K562 (cell line): ENCODE data around the gene BCKDK. TPM values are rescaled to one million over a fixed set of nuclear protein-coding genes. Genes with fewer than 3 reads are reported as not detected.
A peak's percentile ranks its signal among the peaks of the same experiment; 100 is the strongest.

Source experiments
- FOXK1 ChIP-seq: sonication (generic); formaldehyde crosslinking; IDR thresholded peaks from 2 replicates; pipeline ENCODE4 v1.8.0; 2022; ENCODE audit warnings: missing genetic modification reagents, mild to moderate bottlenecking, borderline replicate concordance
- HNRNPH1 ChIP-seq: fragments of 200-400 bp; formaldehyde crosslinking; optimal IDR thresholded peaks from 2 replicates; pipeline ENCODE3; 2017; ENCODE audit warnings: low read depth, mild to moderate bottlenecking, low read length, moderate library complexity
- KLF16 ChIP-seq: IDR thresholded peaks from 2 replicates; pipeline ENCODE4 v1.6.1; 2016; ENCODE audit warnings: antibody characterized with exemption
- MAZ ChIP-seq, 2 experiments: fragments of 450-650 bp in 1 of 2; sonication (generic) in 1 of 2; formaldehyde crosslinking; IDR thresholded peaks in 1 of 2; conservative IDR thresholded peaks in 1 of 2; 2 replicates each; pipeline versions ENCODE4 v1.4.0 to v1.5.0; 2020; ENCODE audit warnings: mild to moderate bottlenecking in 1 of 2, missing genetic modification reagents in 1 of 2
- MTA3 ChIP-seq: fragments of 450-650 bp; formaldehyde crosslinking; IDR thresholded peaks from 2 replicates; pipeline ENCODE4 v1.6.1; 2017; ENCODE audit warnings: mild to moderate bottlenecking, borderline replicate concordance
- OTX1 ChIP-seq: fragments of 450-650 bp; formaldehyde crosslinking; IDR thresholded peaks from 2 replicates; pipeline ENCODE4 v1.4.0; 2022; ENCODE audit warnings: mild to moderate bottlenecking
- POLR2G ChIP-seq: fragments of 200-400 bp; formaldehyde crosslinking; IDR thresholded peaks from 2 replicates; pipeline ENCODE4 v1.6.1; 2017; ENCODE audit warnings: low read depth, mild to moderate bottlenecking, antibody characterized with exemption, low read length, moderate library complexity
- PTTG1 ChIP-seq: fragments of 450-650 bp; IDR thresholded peaks from 2 replicates; pipeline ENCODE4 v1.6.1; 2016; ENCODE audit warnings: low read depth, mild to moderate bottlenecking, missing genetic modification characterization, missing compliant biosample characterization
- RAD21 ChIP-seq, 2 experiments: fragments of 250-450 bp in 1 of 2; fragments of 450-650 bp in 1 of 2; sonication (Bioruptor Pico) in 1 of 2; formaldehyde crosslinking in 1 of 2; IDR thresholded peaks in 1 of 2; conservative IDR thresholded peaks in 1 of 2; 2 replicates each; pipeline versions ENCODE4 v1.4.0 to v1.8.0; 2020 to 2022; ENCODE audit warnings: mild to moderate bottlenecking in 2 of 2, moderate library complexity in 1 of 2
- U2AF1 ChIP-seq: fragments of 200-400 bp; formaldehyde crosslinking; optimal IDR thresholded peaks from 2 replicates; pipeline ENCODE3; 2017; ENCODE audit warnings: mild to moderate bottlenecking, low read depth, low read length, moderate library complexity
- ZNF184 ChIP-seq: sonication (generic); formaldehyde crosslinking; IDR thresholded peaks from 2 replicates; pipeline ENCODE4 v1.5.0; 2020; ENCODE audit warnings: missing genetic modification reagents
- ZNF384 ChIP-seq: IDR thresholded peaks from 2 replicates; pipeline ENCODE4 v1.6.1; 2012; ENCODE audit warnings: low read depth, low read length, improper control_type of control experiment
- polyA plus RNA-seq, 8 experiments: library from polyadenylated mRNA; depleted of rRNA in 4 of 8; stranded (reverse) in 5 of 8; unstranded in 3 of 8; fragments of >200 nt; fragmentation: Nextera tagmentation in 2 of 8; fragmentation: Illumina TruSeq in 1 of 8; extraction: Ambion mirVana in 2 of 8; extraction: Trizol in 1 of 8; gene quantifications; 2 replicates each; pipeline versions ENCODE4 v1.2.1 to v1.2.3, GENCODE V29; 2011 to 2014; ENCODE audit warnings: inconsistent platforms in 1 of 8, missing spikeins in 1 of 8
- total RNA-seq, 7 experiments: library from RNA; depleted of rRNA in 6 of 7; stranded (reverse); fragments of >200 nt in 6 of 7; fragmentation: Illumina TruSeq in 2 of 7; extraction: Trizol in 2 of 7; gene quantifications; 2 replicates each; pipeline versions ENCODE4 v1.2.1 to v1.2.3, GENCODE V29; 2011 to 2021; ENCODE audit warnings: low replicate concordance in 1 of 7
- TF ChIP-seq, protein P1 (sequence below): fragments of 450-650 bp; IDR thresholded peaks from 2 replicates; pipeline ENCODE4 v1.6.1; 2016; ENCODE audit warnings: mild to moderate bottlenecking, moderate library complexity

BCKDK gene
- total and polyA plus RNA-seq, 9 of the 15 experiments (the other 6 are each of a cell fraction or from before 2014, with no cell fraction given): 0.58 to 34.8 (median 13.1) TPM

DNA sequence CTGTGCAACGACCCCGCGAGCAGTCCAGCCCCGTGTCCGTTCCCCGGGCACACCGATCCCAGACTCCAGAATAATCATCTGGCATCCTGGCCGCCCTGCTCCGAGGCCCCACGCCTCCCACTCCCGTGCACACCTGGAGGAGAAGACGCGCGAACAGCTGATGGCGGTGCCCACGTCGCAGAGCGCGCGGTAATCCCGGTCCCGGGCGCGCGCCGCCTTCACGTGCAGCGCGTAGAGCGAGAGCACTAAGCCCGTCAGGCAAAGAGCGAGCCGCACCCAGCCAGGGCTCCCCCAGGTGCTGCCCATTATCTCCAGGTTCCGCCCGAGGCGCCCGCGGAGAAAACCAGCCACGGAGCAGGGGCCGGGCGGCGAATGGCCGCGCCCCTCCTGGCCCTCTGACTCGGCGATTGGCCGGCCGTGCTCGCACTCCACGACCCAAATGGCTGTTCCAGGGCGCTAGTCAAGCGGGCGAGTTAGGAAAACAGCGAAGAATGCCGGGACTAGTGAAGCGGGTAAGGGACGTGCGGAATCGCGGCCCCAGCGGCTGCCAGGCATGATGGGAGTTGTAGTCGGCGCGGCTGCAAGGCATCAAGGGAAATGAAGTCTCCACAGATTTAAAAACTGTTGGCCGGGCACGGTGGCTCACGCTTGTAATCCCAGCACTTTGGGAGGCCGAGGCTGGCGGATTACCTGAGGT lies 13.6 kb upstream of the BCKDK start, which contains the start of gene VKORC1 (continued):
- no peak for TF ChIP-seq OTX1
- TF ChIP-seq KLF16: no peak
- TF ChIP-seq MTA3: peak; percentile 88
- TF ChIP-seq, protein P1, sequence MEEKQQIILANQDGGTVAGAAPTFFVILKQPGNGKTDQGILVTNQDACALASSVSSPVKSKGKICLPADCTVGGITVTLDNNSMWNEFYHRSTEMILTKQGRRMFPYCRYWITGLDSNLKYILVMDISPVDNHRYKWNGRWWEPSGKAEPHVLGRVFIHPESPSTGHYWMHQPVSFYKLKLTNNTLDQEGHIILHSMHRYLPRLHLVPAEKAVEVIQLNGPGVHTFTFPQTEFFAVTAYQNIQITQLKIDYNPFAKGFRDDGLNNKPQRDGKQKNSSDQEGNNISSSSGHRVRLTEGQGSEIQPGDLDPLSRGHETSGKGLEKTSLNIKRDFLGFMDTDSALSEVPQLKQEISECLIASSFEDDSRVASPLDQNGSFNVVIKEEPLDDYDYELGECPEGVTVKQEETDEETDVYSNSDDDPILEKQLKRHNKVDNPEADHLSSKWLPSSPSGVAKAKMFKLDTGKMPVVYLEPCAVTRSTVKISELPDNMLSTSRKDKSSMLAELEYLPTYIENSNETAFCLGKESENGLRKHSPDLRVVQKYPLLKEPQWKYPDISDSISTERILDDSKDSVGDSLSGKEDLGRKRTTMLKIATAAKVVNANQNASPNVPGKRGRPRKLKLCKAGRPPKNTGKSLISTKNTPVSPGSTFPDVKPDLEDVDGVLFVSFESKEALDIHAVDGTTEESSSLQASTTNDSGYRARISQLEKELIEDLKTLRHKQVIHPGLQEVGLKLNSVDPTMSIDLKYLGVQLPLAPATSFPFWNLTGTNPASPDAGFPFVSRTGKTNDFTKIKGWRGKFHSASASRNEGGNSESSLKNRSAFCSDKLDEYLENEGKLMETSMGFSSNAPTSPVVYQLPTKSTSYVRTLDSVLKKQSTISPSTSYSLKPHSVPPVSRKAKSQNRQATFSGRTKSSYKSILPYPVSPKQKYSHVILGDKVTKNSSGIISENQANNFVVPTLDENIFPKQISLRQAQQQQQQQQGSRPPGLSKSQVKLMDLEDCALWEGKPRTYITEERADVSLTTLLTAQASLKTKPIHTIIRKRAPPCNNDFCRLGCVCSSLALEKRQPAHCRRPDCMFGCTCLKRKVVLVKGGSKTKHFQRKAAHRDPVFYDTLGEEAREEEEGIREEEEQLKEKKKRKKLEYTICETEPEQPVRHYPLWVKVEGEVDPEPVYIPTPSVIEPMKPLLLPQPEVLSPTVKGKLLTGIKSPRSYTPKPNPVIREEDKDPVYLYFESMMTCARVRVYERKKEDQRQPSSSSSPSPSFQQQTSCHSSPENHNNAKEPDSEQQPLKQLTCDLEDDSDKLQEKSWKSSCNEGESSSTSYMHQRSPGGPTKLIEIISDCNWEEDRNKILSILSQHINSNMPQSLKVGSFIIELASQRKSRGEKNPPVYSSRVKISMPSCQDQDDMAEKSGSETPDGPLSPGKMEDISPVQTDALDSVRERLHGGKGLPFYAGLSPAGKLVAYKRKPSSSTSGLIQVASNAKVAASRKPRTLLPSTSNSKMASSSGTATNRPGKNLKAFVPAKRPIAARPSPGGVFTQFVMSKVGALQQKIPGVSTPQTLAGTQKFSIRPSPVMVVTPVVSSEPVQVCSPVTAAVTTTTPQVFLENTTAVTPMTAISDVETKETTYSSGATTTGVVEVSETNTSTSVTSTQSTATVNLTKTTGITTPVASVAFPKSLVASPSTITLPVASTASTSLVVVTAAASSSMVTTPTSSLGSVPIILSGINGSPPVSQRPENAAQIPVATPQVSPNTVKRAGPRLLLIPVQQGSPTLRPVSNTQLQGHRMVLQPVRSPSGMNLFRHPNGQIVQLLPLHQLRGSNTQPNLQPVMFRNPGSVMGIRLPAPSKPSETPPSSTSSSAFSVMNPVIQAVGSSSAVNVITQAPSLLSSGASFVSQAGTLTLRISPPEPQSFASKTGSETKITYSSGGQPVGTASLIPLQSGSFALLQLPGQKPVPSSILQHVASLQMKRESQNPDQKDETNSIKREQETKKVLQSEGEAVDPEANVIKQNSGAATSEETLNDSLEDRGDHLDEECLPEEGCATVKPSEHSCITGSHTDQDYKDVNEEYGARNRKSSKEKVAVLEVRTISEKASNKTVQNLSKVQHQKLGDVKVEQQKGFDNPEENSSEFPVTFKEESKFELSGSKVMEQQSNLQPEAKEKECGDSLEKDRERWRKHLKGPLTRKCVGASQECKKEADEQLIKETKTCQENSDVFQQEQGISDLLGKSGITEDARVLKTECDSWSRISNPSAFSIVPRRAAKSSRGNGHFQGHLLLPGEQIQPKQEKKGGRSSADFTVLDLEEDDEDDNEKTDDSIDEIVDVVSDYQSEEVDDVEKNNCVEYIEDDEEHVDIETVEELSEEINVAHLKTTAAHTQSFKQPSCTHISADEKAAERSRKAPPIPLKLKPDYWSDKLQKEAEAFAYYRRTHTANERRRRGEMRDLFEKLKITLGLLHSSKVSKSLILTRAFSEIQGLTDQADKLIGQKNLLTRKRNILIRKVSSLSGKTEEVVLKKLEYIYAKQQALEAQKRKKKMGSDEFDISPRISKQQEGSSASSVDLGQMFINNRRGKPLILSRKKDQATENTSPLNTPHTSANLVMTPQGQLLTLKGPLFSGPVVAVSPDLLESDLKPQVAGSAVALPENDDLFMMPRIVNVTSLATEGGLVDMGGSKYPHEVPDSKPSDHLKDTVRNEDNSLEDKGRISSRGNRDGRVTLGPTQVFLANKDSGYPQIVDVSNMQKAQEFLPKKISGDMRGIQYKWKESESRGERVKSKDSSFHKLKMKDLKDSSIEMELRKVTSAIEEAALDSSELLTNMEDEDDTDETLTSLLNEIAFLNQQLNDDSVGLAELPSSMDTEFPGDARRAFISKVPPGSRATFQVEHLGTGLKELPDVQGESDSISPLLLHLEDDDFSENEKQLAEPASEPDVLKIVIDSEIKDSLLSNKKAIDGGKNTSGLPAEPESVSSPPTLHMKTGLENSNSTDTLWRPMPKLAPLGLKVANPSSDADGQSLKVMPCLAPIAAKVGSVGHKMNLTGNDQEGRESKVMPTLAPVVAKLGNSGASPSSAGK: peak; percentile 78
- TF ChIP-seq ZNF184 (CRISPR knock-in tag): no peak
- TF ChIP-seq U2AF1: peak; percentile 45
- no peak; the same call in 1 of the 2 replicates for TF ChIP-seq ZNF384
- TF ChIP-seq MAZ (CRISPR knock-in tag; conservative IDR thresholded peaks at IDR 0.05 in 1 of 2, IDR thresholded peaks at IDR 0.05 in 1 of 2): peak in 1 of 2 experiments; percentile 75; a peak in 3 of 4 replicates
- TF ChIP-seq RAD21 (CRISPR knock-in tag; conservative IDR thresholded peaks at IDR 0.05 in 1 of 2, IDR thresholded peaks at IDR 0.05 in 1 of 2): no peak
- no peak for TF ChIP-seq PTTG1 (tag)
- no peak for TF ChIP-seq HNRNPH1
- TF ChIP-seq POLR2G: peak; percentile 90
- TF ChIP-seq FOXK1 (CRISPR knock-in tag): no peak; the same call in 1 of the 2 replicates
